SK-N-SH treated with all-trans-retinoic acid at 6 μM for 48 hours (cell line): ENCODE results near the gene AP2A2.

Experiments used
- ARNTL ChIP-seq: fragments of 450-650 bp; formaldehyde crosslinking; IDR thresholded peaks from 2 replicates; pipeline ENCODE4 v1.5.0; 2020; ENCODE audit warnings: low read depth, mild to moderate bottlenecking, moderate library complexity, borderline replicate concordance
- BACH2 ChIP-seq: fragments of 250-450 bp; sonication (Bioruptor Pico); IDR thresholded peaks from 2 replicates; pipeline ENCODE4 v1.9.0; 2021; ENCODE audit warnings: mild to moderate bottlenecking, borderline replicate concordance
- CSDC2 ChIP-seq: fragments of 250-450 bp; sonication (Bioruptor Pico); IDR thresholded peaks from 2 replicates; pipeline ENCODE4 v1.5.0; 2020; ENCODE audit warnings: mild to moderate bottlenecking, moderate library complexity
- ZFP3 ChIP-seq: fragments of 250-450 bp; sonication (Bioruptor Pico); IDR thresholded peaks from 2 replicates; pipeline ENCODE4 v1.5.0; 2020; ENCODE audit warnings: mild to moderate bottlenecking, moderate library complexity
- ZFP30 ChIP-seq: fragments of 450-650 bp; formaldehyde crosslinking; IDR thresholded peaks from 2 replicates; pipeline ENCODE4 v1.5.0; 2022; ENCODE audit warnings: mild to moderate bottlenecking, moderate library complexity
- ZNF8 ChIP-seq: fragments of 450-650 bp; formaldehyde crosslinking; IDR thresholded peaks from 2 replicates; pipeline ENCODE4 v1.5.0; 2020; ENCODE audit warnings: mild to moderate bottlenecking, moderate library complexity
- TF ChIP-seq, protein P1 (sequence below): fragments of 250-450 bp; sonication (Bioruptor Pico); IDR thresholded peaks from 2 replicates; pipeline ENCODE4 v1.8.0; 2020; ENCODE audit warnings: mild to moderate bottlenecking, moderate library complexity, borderline replicate concordance
- TF ChIP-seq, protein P2 (sequence below): fragments of 250-450 bp; sonication (Bioruptor Pico); IDR thresholded peaks from 2 replicates; pipeline ENCODE4 v1.8.0; 2021; ENCODE audit warnings: low read depth, mild to moderate bottlenecking, moderate library complexity, borderline replicate concordance

DNA sequence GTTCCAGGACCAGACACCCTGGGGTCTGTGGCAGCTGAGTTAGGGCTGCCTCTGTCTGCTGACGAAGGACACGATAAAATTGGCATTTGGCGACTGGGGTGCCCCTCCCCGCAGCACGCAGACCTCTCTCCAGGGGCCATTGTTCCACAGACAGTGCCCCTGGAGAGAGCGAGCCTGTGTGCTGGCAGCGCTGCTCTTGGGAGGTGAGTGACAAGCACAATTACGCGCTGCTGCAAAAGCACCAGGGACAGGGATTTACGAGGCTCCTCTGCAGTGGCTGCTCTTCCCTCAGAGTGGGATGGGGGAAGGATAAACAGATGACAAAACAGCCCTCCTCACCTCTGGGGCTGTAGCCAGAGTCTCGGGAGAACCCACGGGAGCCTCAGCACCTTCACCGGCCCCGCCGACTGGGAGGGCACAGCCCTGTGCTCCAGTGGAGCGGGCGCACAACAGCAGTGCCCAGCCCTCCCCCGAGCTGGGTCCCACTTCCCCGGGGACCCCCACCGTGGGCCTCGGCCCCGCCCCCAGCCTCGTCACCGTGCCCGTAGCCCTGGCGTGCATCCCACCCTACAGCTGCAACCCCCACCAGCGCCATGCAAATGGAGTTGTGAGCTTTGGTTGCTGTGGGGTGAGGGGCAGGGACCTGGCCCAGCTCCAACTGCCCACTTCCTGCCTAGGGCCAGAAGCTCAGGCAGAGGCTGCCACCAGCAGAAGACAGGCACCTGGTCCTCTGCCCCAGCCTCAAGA lies 34.7 kb upstream of the AP2A2 start:
- TF ChIP-seq ZFP30 (CRISPR knock-in tag) (no peak), ZFP3 (no peak), ZNF8 (CRISPR knock-in tag) (no peak), BACH2 (no peak), ARNTL (CRISPR knock-in tag) (no peak), CSDC2 (no peak)
- TF ChIP-seq, protein P1, sequence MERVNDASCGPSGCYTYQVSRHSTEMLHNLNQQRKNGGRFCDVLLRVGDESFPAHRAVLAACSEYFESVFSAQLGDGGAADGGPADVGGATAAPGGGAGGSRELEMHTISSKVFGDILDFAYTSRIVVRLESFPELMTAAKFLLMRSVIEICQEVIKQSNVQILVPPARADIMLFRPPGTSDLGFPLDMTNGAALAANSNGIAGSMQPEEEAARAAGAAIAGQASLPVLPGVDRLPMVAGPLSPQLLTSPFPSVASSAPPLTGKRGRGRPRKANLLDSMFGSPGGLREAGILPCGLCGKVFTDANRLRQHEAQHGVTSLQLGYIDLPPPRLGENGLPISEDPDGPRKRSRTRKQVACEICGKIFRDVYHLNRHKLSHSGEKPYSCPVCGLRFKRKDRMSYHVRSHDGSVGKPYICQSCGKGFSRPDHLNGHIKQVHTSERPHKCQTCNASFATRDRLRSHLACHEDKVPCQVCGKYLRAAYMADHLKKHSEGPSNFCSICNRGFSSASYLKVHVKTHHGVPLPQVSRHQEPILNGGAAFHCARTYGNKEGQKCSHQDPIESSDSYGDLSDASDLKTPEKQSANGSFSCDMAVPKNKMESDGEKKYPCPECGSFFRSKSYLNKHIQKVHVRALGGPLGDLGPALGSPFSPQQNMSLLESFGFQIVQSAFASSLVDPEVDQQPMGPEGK (CRISPR knock-in tag), result no peak
- TF ChIP-seq, protein P2, sequence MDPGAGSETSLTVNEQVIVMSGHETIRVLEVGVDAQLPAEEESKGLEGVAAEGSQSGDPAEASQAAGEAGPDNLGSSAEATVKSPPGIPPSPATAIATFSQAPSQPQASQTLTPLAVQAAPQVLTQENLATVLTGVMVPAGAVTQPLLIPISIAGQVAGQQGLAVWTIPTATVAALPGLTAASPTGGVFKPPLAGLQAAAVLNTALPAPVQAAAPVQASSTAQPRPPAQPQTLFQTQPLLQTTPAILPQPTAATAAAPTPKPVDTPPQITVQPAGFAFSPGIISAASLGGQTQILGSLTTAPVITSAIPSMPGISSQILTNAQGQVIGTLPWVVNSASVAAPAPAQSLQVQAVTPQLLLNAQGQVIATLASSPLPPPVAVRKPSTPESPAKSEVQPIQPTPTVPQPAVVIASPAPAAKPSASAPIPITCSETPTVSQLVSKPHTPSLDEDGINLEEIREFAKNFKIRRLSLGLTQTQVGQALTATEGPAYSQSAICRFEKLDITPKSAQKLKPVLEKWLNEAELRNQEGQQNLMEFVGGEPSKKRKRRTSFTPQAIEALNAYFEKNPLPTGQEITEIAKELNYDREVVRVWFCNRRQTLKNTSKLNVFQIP (CRISPR knock-in tag), result no peak
